ENCODE measurements around the gene MFAP3L.

GRCh38 chr4:170047771-170048354 lies 21.7 kb upstream of the MFAP3L start:
- TF ChIP-seq, protein P1, sequence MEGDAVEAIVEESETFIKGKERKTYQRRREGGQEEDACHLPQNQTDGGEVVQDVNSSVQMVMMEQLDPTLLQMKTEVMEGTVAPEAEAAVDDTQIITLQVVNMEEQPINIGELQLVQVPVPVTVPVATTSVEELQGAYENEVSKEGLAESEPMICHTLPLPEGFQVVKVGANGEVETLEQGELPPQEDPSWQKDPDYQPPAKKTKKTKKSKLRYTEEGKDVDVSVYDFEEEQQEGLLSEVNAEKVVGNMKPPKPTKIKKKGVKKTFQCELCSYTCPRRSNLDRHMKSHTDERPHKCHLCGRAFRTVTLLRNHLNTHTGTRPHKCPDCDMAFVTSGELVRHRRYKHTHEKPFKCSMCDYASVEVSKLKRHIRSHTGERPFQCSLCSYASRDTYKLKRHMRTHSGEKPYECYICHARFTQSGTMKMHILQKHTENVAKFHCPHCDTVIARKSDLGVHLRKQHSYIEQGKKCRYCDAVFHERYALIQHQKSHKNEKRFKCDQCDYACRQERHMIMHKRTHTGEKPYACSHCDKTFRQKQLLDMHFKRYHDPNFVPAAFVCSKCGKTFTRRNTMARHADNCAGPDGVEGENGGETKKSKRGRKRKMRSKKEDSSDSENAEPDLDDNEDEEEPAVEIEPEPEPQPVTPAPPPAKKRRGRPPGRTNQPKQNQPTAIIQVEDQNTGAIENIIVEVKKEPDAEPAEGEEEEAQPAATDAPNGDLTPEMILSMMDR (IDR thresholded peaks at IDR 0.05; ENCODE audit: low read depth, low read length), result peak; percentile 55
- no peak for TF ChIP-seq POLR2A (IDR thresholded peaks at IDR 0.05; ENCODE audit: extremely low read depth, insufficient read length)
- TF ChIP-seq MAX (IDR thresholded peaks at IDR 0.05; ENCODE audit: low read depth, low read length), result no peak
- no peak for TF ChIP-seq MYC (IDR thresholded peaks at IDR 0.05; ENCODE audit: low read depth, low read length)

Data from NB4 (cell line).